Keratinocyte (primary cell): Measurements from ENCODE around the gene SNX8.
"Not testable (repeated sequence)": the region's sequence is repeated elsewhere in the genome, so short reads cannot be mapped to it uniquely, and the experiment has no call there.

Experiments
- CTCF ChIP-seq, 3 experiments: IDR thresholded peaks in 1 of 3; conservative IDR thresholded peaks in 1 of 3; optimal IDR thresholded peaks in 1 of 3; 2 replicates in 2 of 3; 3 replicates in 1 of 3; pipeline versions ENCODE3 to v1.5.1; 2011; ENCODE audit warnings: low read length in 3 of 3, mild to moderate bottlenecking in 3 of 3, moderate library complexity in 2 of 3, control low read depth in 1 of 3, inconsistent platforms in 1 of 3; ENCODE audit not compliant: insufficient read depth in 2 of 3; ENCODE audit errors: extremely low read depth in 1 of 3
- EZH2 ChIP-seq: IDR thresholded peaks from one replicate; pipeline ENCODE4 v1.6.1; 2012; ENCODE audit warnings: inconsistent platforms, mild to moderate bottlenecking, low read length, moderate library complexity

GRCh38 chr7:2347351-2348063 is 33.3 kb upstream of the SNX8 start:
- TF ChIP-seq CTCF (optimal IDR thresholded peaks at IDR 0.05 in 1 of 3, IDR thresholded peaks at IDR 0.05 in 1 of 3, conservative IDR thresholded peaks at IDR 0.05 in 1 of 3; ENCODE audit: extremely low read depth in 1 of 3, insufficient read depth in 2 of 3, low read length in 3 of 3); EZH2: not testable (repeated sequence)
